Liver (tissue), 3 donors: ENCODE data around the gene ARHGAP4.

Experiments
- ATF3 ChIP-seq: IDR thresholded peaks from 2 replicates; pipeline ENCODE4 v1.6.1; 2016; ENCODE audit warnings: antibody characterized with exemption
- CTCF ChIP-seq: fragments of 150-350 bp; IDR thresholded peaks from 2 replicates; pipeline ENCODE4 v1.5.1; 2017; ENCODE audit warnings: improper control_type of control experiment, low read depth, low read length; ENCODE audit not compliant: missing input control
- HNF4G ChIP-seq: IDR thresholded peaks from 2 replicates; pipeline ENCODE4 v1.6.1; 2016; ENCODE audit warnings: antibody characterized with exemption
- MAX ChIP-seq: IDR thresholded peaks from 2 replicates; pipeline ENCODE4 v1.6.1; 2016; ENCODE audit warnings: antibody characterized with exemption
- NR2F2 ChIP-seq: IDR thresholded peaks from 2 replicates; pipeline ENCODE4 v1.6.1; 2016; ENCODE audit warnings: antibody characterized with exemption
- RAD21 ChIP-seq, 2 donors: IDR thresholded peaks; 2 replicates each; pipeline ENCODE4 v1.6.1; 2016; ENCODE audit warnings: antibody characterized with exemption in 2 of 2, mild to moderate bottlenecking in 2 of 2
- SP1 ChIP-seq: IDR thresholded peaks from 2 replicates; pipeline ENCODE4 v1.6.1; 2018; ENCODE audit warnings: antibody characterized with exemption, mild to moderate bottlenecking
- TAF1 ChIP-seq: conservative IDR thresholded peaks from 2 replicates; pipeline ENCODE4 v1.6.1; 2016; ENCODE audit warnings: antibody characterized with exemption, mild to moderate bottlenecking
- YY1 ChIP-seq: IDR thresholded peaks from 2 replicates; pipeline ENCODE4 v1.6.1; 2016; ENCODE audit warnings: antibody characterized with exemption, mild to moderate bottlenecking
- ZBTB33 ChIP-seq: IDR thresholded peaks from 2 replicates; pipeline ENCODE4 v1.6.1; 2016; ENCODE audit warnings: antibody characterized with exemption
- donor health status: healthy.
- donor health status: healthy.

- TF ChIP-seq CTCF (no peak), YY1 (no peak), ZBTB33 (no peak), RAD21 (IDR thresholded peaks at IDR 0.05) (no peak), NR2F2 (no peak), TAF1 (no peak), MAX (no peak), HNF4G (no peak), SP1 (no peak), ATF3 (no peak)
These were observed 25.8 kb upstream of the ARHGAP4 start for GRCh38 chrX:153951683-153952372.
